GM18519 (cell line): ENCODE measurements around the gene LRRC3B.

Source experiments
- ATAC-seq: cut with Tn5 transposase; IDR thresholded peaks from one replicate; pipeline ENCODE4 v1.9.1; 2021; ENCODE audit warnings: mild to moderate bottlenecking, moderate library complexity; ENCODE audit not compliant: unreplicated experiment, low FRiP score

The LRRC3B gene

GRCh38 chr3:26703519-26703918, 80.9 kb downstream of the LRRC3B start:
- no peak for ATAC-seq

- no peak for ATAC-seq
These were observed 82.2 kb downstream of the LRRC3B start for GRCh38 chr3:26704736-26705135.

DNA sequence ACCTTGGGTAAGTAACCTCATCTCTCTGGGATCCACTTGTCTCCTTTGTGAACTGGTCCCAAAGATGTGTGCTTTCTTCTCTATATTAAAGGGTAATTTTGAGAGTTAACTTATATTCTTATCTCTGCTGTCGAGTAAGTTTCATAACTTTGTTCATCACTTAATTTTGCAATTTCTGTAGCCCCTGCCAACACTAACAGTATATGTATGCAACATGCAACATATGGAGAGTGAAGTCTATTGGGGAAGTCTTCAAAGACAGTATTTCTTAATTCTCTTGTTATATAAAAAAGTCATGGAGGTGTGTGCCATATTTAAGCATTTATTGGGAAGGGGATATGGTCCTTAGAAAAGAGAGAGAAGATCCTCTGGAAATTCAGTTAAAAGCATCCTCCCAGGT, 85.9 kb downstream of the LRRC3B start:
- no peak for ATAC-seq

GRCh38 chr3:26712211-26713026, 89.8 kb downstream of the LRRC3B start:
- no peak for ATAC-seq

DNA sequence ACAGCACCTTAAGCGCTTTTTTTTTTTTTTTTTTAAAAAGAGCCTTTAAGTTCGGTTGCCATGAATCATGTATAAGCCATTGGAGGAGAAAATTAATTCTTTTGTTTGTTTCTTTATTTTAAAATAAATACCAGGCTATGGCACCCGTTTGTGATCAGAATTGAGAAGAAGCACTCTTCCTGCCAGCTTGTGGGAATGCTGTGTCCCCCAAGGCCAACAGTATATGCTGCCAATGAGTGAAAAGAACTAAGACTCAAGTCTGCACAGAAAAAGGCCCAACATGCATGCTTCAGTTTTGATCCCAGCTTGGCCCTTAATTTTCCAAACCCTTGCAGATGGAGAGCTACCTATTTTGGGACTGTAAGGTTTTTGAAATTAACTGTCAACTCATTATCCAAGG, 90.5 kb downstream of the LRRC3B start:
- no peak for ATAC-seq

GRCh38 chr3:26714485-26714884, 91.9 kb downstream of the LRRC3B start:
- no peak for ATAC-seq

- no peak for ATAC-seq
These were observed 92.9 kb downstream of the LRRC3B start for GRCh38 chr3:26715431-26715830.

GRCh38 chr3:26718315-26718714, 95.7 kb downstream of the LRRC3B start:
- ATAC-seq: no peak

DNA sequence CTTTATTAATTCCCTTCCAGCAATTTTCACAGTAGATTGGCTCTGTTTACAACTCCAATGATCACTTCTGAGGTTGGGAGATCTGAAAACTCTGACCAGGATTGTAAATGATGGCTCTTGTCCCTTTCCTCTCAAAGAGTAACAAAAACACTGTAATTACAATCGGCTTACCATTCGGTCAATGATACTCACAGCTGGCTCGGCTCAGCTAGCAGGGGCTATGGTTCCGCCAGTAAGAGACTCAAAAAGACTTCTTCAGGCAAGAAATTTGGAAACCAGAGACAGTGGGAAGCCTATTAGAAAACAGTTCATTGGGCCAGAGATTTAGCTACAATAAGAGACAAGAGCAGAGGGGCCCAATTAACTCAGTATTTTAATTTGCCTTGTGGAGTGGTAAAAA, 96.6 kb downstream of the LRRC3B start:
- no peak for ATAC-seq

GRCh38 chr3:26721047-26721446, 98.5 kb downstream of the LRRC3B start:
- no peak for ATAC-seq

- no peak for ATAC-seq
These were observed 109.3 kb downstream of the LRRC3B start for GRCh38 chr3:26731843-26732242.

GRCh38 chr3:26750263-26750662, 127.7 kb downstream of the LRRC3B start:
- no peak for ATAC-seq

GRCh38 chr3:26752466-26752865, 129.9 kb downstream of the LRRC3B start:
- ATAC-seq: no peak

GRCh38 chr3:26753095-26753494, 130.5 kb downstream of the LRRC3B start:
- no peak for ATAC-seq

DNA sequence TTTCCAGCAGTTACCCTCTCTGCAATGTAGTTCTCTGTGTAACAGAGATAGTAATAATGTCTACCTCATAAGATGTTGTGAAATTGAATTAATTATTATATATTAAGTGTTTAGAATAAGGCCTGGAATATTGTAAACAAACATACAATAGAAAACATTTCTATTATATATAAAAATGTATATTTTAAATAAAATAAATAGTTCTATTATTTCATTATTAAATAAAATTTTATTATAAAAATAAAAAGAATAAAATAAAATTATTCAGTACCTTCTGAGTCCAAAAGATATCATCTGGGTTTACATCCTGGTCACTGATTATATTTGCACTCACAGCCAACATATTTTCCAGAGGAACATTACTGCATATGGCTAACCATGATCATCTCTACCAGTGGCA, 135.4 kb downstream of the LRRC3B start:
- ATAC-seq: no peak
